Cardiac atrium fibroblast (primary cell): ENCODE measurements around the gene KCNG3. TPM values are rescaled to one million over a fixed set of nuclear protein-coding genes. Genes with fewer than 3 reads are reported as not detected.

Experiments used
- total RNA-seq: library from RNA; depleted of rRNA; stranded (reverse); fragments of >200 nt; gene quantifications from 2 replicates; pipeline ENCODE4 v1.2.3, GENCODE V29; 2015

Gene KCNG3, protein sequence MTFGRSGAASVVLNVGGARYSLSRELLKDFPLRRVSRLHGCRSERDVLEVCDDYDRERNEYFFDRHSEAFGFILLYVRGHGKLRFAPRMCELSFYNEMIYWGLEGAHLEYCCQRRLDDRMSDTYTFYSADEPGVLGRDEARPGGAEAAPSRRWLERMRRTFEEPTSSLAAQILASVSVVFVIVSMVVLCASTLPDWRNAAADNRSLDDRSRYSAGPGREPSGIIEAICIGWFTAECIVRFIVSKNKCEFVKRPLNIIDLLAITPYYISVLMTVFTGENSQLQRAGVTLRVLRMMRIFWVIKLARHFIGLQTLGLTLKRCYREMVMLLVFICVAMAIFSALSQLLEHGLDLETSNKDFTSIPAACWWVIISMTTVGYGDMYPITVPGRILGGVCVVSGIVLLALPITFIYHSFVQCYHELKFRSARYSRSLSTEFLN
- not detected in 2 replicates for total RNA-seq

DNA sequence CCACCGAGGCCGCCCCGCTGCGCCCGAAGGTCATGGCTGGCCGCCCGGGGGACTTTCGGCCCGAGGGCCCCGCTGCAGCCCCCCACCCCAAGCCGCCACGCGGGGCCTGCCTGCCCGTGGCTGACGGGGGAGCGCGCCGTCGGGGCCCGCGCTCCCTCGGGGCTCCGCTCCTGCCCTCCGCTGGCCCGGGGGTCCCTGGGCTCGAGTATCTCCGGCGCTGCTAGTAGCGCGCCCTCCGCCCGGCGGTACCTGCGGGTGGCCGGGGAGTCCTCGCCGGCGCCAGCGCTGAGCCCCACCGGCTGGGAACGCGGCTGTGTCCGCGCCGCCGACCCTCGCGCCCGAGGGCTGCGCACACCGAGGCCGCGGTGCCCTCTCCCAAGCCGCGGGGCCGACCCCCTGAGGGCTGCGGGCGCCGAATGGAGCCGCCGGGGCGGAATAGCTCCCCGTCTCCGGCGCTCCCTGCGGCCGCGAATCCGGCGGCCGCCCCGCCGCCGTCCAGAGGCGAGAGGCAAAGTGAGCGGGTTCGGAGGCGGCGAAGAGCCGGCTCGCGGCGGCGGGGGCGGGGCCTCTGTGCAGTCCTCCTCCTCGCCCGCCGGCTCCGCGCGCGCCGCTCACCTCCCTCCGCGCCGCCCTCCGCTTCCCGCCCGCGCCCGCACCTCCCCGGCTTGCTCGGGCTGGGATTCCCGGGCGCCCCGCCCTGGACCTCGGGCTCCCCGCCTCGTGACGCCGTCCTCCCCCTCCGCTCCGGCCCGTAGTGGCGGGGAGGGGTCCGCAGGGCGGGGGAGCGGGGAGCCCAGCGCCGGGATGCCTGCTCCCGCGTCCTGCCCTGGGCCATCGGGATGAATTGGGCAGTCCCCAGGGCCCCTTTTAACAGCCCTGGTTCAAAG, at the start of gene KCNG3:
KCNG3 (minus strand) TSS at position 515 of the 887 bp plus-strand sequence; CDS start at position 34, 481 bp downstream.

Other genes with a start within 250 kb of the KCNG3 start
- gene COX7A2L, start 132.8 kb downstream of the KCNG3 start, total RNA-seq = 191 and 239 TPM in 2 replicates
- 15.7 and 19.1 TPM in 2 replicates for gene MTA3, start 74.7 kb upstream of the KCNG3 start, total RNA-seq